Neural progenitor cell (in vitro differentiated cells): ENCODE measurements around the gene NCR2.

Source experiments
- CTCF ChIP-seq: fragments of 200-600 bp; sonication (generic); IDR thresholded peaks from 2 replicates; pipeline ENCODE4 v1.5.1; 2017; ENCODE audit warnings: antibody characterized with exemption, mild to moderate bottlenecking
- EZH2 ChIP-seq: fragments of 200-600 bp; sonication (generic); IDR thresholded peaks from 2 replicates; pipeline ENCODE4 v1.6.1; 2017; ENCODE audit warnings: antibody characterized with exemption, mild to moderate bottlenecking, moderate library complexity
- EZH2phosphoT487 ChIP-seq: fragments of 200-600 bp; sonication (generic); IDR thresholded peaks from 2 replicates; pipeline ENCODE4 v1.6.1; 2017; ENCODE audit warnings: antibody characterized with exemption

- TF ChIP-seq EZH2 (no peak), CTCF (no peak), EZH2phosphoT487 (no peak)
These were observed 9.9 kb upstream of the NCR2 start for GRCh38 chr6:41325446-41326066.
